ENCODE data around the gene APOL6. TPM values are rescaled to one million over a fixed set of nuclear protein-coding genes. Genes with fewer than 3 reads are reported as not detected.
A peak's percentile ranks its signal among the peaks of the same experiment; 100 is the strongest.

The APOL6 gene
- total and polyA plus RNA-seq, 2 experiments from 2014 or later: 2.7 to 19.6 TPM

- H3K9me2 ChIP-seq (replicated peaks; ENCODE audit: insufficient read depth): no peaks in the 10 kb centered on the region
- no peak overlapping the region for H3K4me3 ChIP-seq
- WGBS (ENCODE audit: low lambda C conversion rate, missing lambda C conversion rate): 96% methylated on average over 5 of the region's 5 CpGs
- H3K36me3 ChIP-seq (replicated peaks; ENCODE audit: insufficient read depth, low read depth): no peaks in the 10 kb centered on the region
- no peaks in the 10 kb centered on the region for H3K9me3 ChIP-seq (ENCODE audit: low read depth)
- H3K79me2 ChIP-seq: no peaks in the 10 kb centered on the region
- no peak for TF ChIP-seq EZH2 (IDR thresholded peaks at IDR 0.05; ENCODE audit: borderline replicate concordance)
- no peak for TF ChIP-seq EZH2phosphoT487 (IDR thresholded peaks at IDR 0.05; ENCODE audit: low read depth, severe bottlenecking, unreplicated experiment)
- no peak for TF ChIP-seq CTCF (IDR thresholded peaks at IDR 0.05; ENCODE audit: poor library complexity)
- H3K4me1 ChIP-seq (ENCODE audit: insufficient read depth): no peaks in the 10 kb centered on the region
- no peak for DNase-seq (ENCODE audit: low spot score)
- H3K4me2 ChIP-seq: no peak overlapping the region
- no peak overlapping the region for H3K27ac ChIP-seq
- H4K20me1 ChIP-seq (ENCODE audit: insufficient read depth, poor library complexity, severe bottlenecking): no peaks in the 10 kb centered on the region
- no peak overlapping the region for H2AFZ ChIP-seq
- no peaks in the 10 kb centered on the region for H3K27me3 ChIP-seq
These were observed 47.1 kb upstream of the APOL6 start for GRCh38 chr22:35601013-35601580.

GRCh38 chr22:35601743-35602615, 46.3 kb upstream of the APOL6 start:
- no peaks in the 10 kb centered on the region for H3K9me3 ChIP-seq (ENCODE audit: low read depth)
- H2AFZ ChIP-seq: no peak overlapping the region
- no peak overlapping the region for H3K4me2 ChIP-seq
- no peaks in the 10 kb centered on the region for H3K36me3 ChIP-seq (replicated peaks; ENCODE audit: insufficient read depth, low read depth)
- TF ChIP-seq CTCF (IDR thresholded peaks at IDR 0.05; ENCODE audit: poor library complexity) (no peak), EZH2 (IDR thresholded peaks at IDR 0.05; ENCODE audit: borderline replicate concordance) (no peak), EZH2phosphoT487 (IDR thresholded peaks at IDR 0.05; ENCODE audit: low read depth, severe bottlenecking, unreplicated experiment) (no peak)
- H3K79me2 ChIP-seq: no peaks in the 10 kb centered on the region
- H3K27ac ChIP-seq: no peak overlapping the region
- peak; percentile 57 for DNase-seq (ENCODE audit: low spot score)
- H4K20me1 ChIP-seq (ENCODE audit: insufficient read depth, poor library complexity, severe bottlenecking): no peaks in the 10 kb centered on the region
- 70% methylated on average over 9 of the region's 9 CpGs for WGBS (ENCODE audit: low lambda C conversion rate, missing lambda C conversion rate)
- H3K4me3 ChIP-seq: no peak overlapping the region
- H3K27me3 ChIP-seq: no peaks in the 10 kb centered on the region
- no peaks in the 10 kb centered on the region for H3K4me1 ChIP-seq (ENCODE audit: insufficient read depth)
- H3K9me2 ChIP-seq (replicated peaks; ENCODE audit: insufficient read depth): no peaks in the 10 kb centered on the region

- Histone ChIP-seq H2AFZ (no peak overlapping the region), H3K4me1 (ENCODE audit: insufficient read depth) (no peaks in the 10 kb centered on the region), H3K36me3 (replicated peaks; ENCODE audit: insufficient read depth, low read depth) (no peaks in the 10 kb centered on the region), H4K20me1 (ENCODE audit: insufficient read depth, poor library complexity, severe bottlenecking) (no peaks in the 10 kb centered on the region), H3K9me3 (ENCODE audit: low read depth) (no peaks in the 10 kb centered on the region), H3K27me3 (no peaks in the 10 kb centered on the region), H3K4me3 (no peak overlapping the region), H3K4me2 (no peak overlapping the region), H3K9me2 (replicated peaks; ENCODE audit: insufficient read depth) (no peaks in the 10 kb centered on the region), H3K27ac (no peak overlapping the region), H3K79me2 (no peaks in the 10 kb centered on the region)
- peak; percentile 44 for DNase-seq (ENCODE audit: low spot score)
- no peak for TF ChIP-seq CTCF (IDR thresholded peaks at IDR 0.05; ENCODE audit: poor library complexity)
- TF ChIP-seq EZH2 (IDR thresholded peaks at IDR 0.05; ENCODE audit: borderline replicate concordance): no peak
- WGBS (ENCODE audit: low lambda C conversion rate, missing lambda C conversion rate): 62% methylated on average over 9 of the region's 9 CpGs
These were observed 43.5 kb upstream of the APOL6 start for GRCh38 chr22:35604621-35605368.
